SJCRH30 (cell line): ENCODE data around the gene SDCCAG8. TPM values are rescaled to one million over a fixed set of nuclear protein-coding genes. Genes with fewer than 3 reads are reported as not detected.

ENCODE experiments used
- DNase-seq, 2 experiments: peaks; one replicate each; pipeline ENCODE4 v3.0.0-alpha.2; 2015 to 2020
- H3K27ac ChIP-seq: fragments of 250-450 bp; sonication (Bioruptor Pico); 2 replicates; pipeline ENCODE4 v1.5.1; 2020; ENCODE audit warnings: mild to moderate bottlenecking, moderate library complexity
- H3K27me3 ChIP-seq: fragments of 250-450 bp; sonication (Bioruptor Pico); 2 replicates; pipeline ENCODE4 v1.5.1; 2020; ENCODE audit warnings: mild to moderate bottlenecking, moderate library complexity
- H3K36me3 ChIP-seq: fragments of 250-450 bp; sonication (Bioruptor Pico); 2 replicates; pipeline ENCODE4 v1.5.1; 2020; ENCODE audit warnings: mild to moderate bottlenecking, moderate library complexity
- H3K4me1 ChIP-seq: fragments of 250-450 bp; sonication (Bioruptor Pico); 2 replicates; pipeline ENCODE4 v1.5.1; 2020; ENCODE audit warnings: mild to moderate bottlenecking, moderate library complexity
- H3K4me3 ChIP-seq: fragments of 250-450 bp; sonication (Bioruptor Pico); 2 replicates; pipeline ENCODE4 v1.5.1; 2020; ENCODE audit warnings: mild to moderate bottlenecking, moderate library complexity
- H3K9me3 ChIP-seq: fragments of 250-450 bp; sonication (Bioruptor Pico); replicated peaks from 2 replicates; pipeline ENCODE4 v1.5.1; 2020; ENCODE audit warnings: mild to moderate bottlenecking, moderate library complexity
- total RNA-seq: library from RNA; depleted of rRNA; stranded (reverse); fragments of >200 nt; shearing (Covaris generic); gene quantifications from 2 replicates; pipeline ENCODE4 v1.2.3, GENCODE V29; 2014

Gene SDCCAG8
- total RNA-seq, 1 experiment from 2014 or later = 13.6 TPM

GRCh38 chr1:243246916-243247315, 8.9 kb upstream of the SDCCAG8 start:
- DNase-seq = no peak
- H3K36me3 ChIP-seq = peaks cover 9% of the 10 kb centered on the region

DNA sequence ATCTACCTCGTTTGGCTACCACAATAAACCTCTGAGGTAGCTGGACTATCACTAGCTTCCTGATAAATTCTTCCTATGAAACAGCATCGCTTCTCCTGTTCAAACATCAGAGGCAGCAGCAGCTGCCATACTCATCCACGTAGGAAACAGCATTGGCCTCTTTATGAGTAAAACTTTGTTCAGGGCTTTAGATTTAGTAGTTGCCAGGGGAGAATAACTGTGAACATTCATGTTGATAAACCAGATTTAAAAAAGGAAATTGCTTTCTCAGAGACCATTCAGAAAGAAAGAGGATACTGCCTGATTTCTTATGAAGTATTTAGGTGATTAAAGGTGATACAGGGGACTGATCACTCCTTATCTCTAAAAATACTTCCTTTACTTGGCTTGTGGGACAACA, 7.9 kb upstream of the SDCCAG8 start:
- Histone ChIP-seq H3K4me3 (no peak overlapping the region), H3K27me3 (no peaks in the 10 kb centered on the region), H3K27ac (no peak overlapping the region), H3K36me3 (peaks cover 9% of the 10 kb centered on the region), H3K4me1 (no peaks in the 10 kb centered on the region), H3K9me3 (no peaks in the 10 kb centered on the region)
- DNase-seq = no peak

More at GRCh38 chr1:243246916-243247315, 8.9 kb upstream of the SDCCAG8 start:
- no peaks in the 10 kb centered on the region for H3K9me3 ChIP-seq
- H3K4me3 ChIP-seq = no peak overlapping the region
- no peaks in the 10 kb centered on the region for H3K27me3 ChIP-seq
- H3K27ac ChIP-seq = no peak overlapping the region
- H3K4me1 ChIP-seq = no peaks in the 10 kb centered on the region

GRCh38 chr1:243249214-243249613, 6.6 kb upstream of the SDCCAG8 start:
- Histone ChIP-seq H3K4me3 (no peak overlapping the region), H3K4me1 (no peaks in the 10 kb centered on the region), H3K27me3 (no peaks in the 10 kb centered on the region), H3K9me3 (no peaks in the 10 kb centered on the region), H3K36me3 (peaks cover 3% of the 10 kb centered on the region), H3K27ac (no peak overlapping the region)
- DNase-seq = no peak

- H3K4me3 ChIP-seq = no peak overlapping the region
- DNase-seq = no peak
- H3K36me3 ChIP-seq = peaks cover 2% of the 10 kb centered on the region; the same call in 1 of the 2 replicates
- H3K27me3 ChIP-seq = no peaks in the 10 kb centered on the region
- no peaks in the 10 kb centered on the region for H3K9me3 ChIP-seq
- no peaks in the 10 kb centered on the region for H3K4me1 ChIP-seq
- no peak overlapping the region for H3K27ac ChIP-seq
Observed at GRCh38 chr1:243250102-243250501, 5.7 kb upstream of the SDCCAG8 start.

DNA sequence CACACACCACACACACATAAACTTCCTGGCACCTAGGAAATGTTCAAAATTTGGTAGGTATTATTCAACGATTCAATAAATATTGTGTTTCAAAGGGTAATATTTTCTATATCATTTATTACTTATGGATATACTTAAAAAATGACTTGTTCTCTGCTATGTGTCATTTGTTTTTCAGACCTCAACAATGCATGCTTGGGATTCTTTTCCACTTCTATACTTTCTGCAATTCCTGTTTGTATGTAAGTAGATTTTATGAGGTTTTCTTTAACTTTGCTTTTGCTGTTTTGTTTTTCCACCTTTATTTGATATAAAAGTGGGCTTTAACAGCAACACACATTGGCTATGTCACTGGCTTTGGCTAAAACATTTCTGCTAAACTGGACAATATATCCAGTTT, 4.3 kb upstream of the SDCCAG8 start:
- H3K4me1 ChIP-seq = no peaks in the 10 kb centered on the region
- no peaks in the 10 kb centered on the region for H3K27me3 ChIP-seq
- no peaks in the 10 kb centered on the region for H3K9me3 ChIP-seq
- peaks cover 2% of the 10 kb centered on the region; the same call in 1 of the 2 replicates for H3K36me3 ChIP-seq
- H3K27ac ChIP-seq = no peak overlapping the region
- no peak overlapping the region for H3K4me3 ChIP-seq
- DNase-seq = no peak

DNA sequence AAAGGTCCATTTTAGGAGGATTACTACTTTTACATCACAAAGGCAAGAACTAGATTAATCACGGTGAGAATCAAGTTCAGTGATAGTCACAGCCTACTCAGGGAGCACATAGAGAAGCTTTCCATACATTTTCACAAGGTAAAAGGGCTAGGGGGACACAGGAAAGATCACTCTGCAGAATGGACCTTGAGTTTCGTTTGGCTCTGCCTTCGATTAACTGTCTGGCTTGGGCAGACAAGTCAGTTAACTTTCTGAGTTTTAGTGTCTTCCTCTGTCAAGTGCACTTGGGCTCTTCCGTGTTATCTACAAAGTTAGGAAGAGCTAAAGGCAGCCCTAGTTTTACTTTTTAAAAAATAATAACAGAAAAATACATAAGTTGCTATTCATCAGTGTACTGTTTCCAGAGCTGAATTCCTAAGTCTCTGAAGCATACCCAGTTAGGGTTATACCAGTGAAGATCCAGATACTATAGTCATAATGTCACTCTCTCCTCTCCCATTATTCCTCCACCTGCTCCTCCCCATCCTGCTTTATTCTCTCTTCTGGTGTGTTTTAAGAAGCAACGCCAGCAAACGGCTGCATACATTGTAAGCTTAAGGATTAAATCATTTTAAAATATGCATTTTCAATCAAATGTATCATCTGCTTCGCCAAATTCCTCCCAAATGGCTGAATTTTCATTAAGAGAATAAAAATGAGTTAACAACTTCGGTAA, 2.5 kb upstream of the SDCCAG8 start:
- Histone ChIP-seq H3K4me3 (peak overlapping the region; percentile 85), H3K36me3 (peaks cover 2% of the 10 kb centered on the region; the same call in 1 of the 2 replicates), H3K9me3 (no peaks in the 10 kb centered on the region), H3K27me3 (no peaks in the 10 kb centered on the region), H3K4me1 (no peaks in the 10 kb centered on the region), H3K27ac (peak overlapping the region; percentile 71)
- peak in 1 of 2 experiments; percentile 24 for DNase-seq

DNA sequence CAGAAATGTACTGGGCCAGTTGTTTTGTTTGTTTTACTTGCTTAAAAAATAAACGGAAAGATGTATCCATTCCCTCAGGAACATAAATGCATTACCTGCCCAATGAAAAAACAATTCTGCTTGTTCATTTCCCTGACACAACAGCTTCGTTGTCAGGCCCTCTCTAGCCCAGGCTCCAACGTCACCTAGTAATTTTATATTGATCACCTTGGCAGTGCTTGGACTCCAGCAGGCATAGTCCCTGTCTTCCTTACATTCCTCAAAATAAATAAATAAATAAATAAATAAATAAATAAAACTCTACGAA, 2.0 kb upstream of the SDCCAG8 start:
- DNase-seq = no peak
- peaks cover 2% of the 10 kb centered on the region; the same call in 1 of the 2 replicates for H3K36me3 ChIP-seq
- H3K4me1 ChIP-seq = no peaks in the 10 kb centered on the region
- H3K4me3 ChIP-seq = peak overlapping the region; percentile 85
- H3K9me3 ChIP-seq = no peaks in the 10 kb centered on the region
- no peaks in the 10 kb centered on the region for H3K27me3 ChIP-seq
- H3K27ac ChIP-seq = peak overlapping the region; percentile 71

DNA sequence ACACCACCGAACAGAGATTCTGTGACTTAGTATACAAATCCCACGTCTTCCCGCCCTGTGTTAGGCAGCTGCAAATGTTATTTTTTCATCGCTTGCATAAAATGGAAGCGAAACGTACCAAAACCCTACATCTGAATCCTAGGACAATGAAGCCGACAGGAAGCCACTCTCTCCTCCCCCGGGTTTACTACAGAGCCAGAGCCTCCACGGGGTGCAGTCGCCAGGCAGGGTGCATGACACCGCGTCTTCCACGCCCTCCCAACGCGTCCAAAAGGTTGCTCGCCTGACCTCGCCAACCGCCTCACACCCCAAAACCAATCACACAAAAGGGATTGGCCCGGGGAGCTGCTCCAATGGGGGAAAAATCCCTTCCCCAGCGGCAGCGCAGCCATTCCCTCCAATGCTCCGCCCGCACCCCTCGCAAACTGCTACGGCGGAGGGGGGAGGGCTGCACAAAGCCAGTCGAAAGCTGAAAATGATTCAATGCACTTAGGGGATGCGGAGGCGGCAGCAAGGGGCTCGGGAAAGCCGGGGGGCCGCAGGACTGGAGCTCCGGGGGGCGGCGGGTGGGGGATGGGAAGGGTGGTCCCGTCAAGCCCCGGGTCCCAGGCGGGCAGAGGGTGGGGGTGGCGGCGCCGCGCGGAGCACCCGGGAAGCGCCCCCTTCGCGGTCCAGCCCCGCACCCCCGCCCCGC, 1.5 kb upstream of the SDCCAG8 start:
- Histone ChIP-seq H3K36me3 (peaks cover 1% of the 10 kb centered on the region; the same call in 1 of the 2 replicates), H3K27ac (peak overlapping the region; percentile 91), H3K4me1 (no peaks in the 10 kb centered on the region), H3K27me3 (no peaks in the 10 kb centered on the region), H3K4me3 (peak overlapping the region; percentile 85), H3K9me3 (no peaks in the 10 kb centered on the region)
- peak; percentile 60 to 69 for DNase-seq

GRCh38 chr1:243254927-243255790, 682 bp upstream of the SDCCAG8 start, which contains the start of gene CEP170:
Gene CEP170 (minus strand): TSS chr1:243255281. CDS start chr1:243225280, 30,001 bp downstream.
- no peaks in the 10 kb centered on the region for H3K4me1 ChIP-seq
- H3K36me3 ChIP-seq = no peaks in the 10 kb centered on the region
- H3K9me3 ChIP-seq = no peaks in the 10 kb centered on the region
- peak; percentile 99 for DNase-seq
- no peaks in the 10 kb centered on the region for H3K27me3 ChIP-seq
- peak within 1 kb of the TSS; percentile 91 for H3K27ac ChIP-seq
- H3K4me3 ChIP-seq = peak within 1 kb of the TSS; percentile 85

DNA sequence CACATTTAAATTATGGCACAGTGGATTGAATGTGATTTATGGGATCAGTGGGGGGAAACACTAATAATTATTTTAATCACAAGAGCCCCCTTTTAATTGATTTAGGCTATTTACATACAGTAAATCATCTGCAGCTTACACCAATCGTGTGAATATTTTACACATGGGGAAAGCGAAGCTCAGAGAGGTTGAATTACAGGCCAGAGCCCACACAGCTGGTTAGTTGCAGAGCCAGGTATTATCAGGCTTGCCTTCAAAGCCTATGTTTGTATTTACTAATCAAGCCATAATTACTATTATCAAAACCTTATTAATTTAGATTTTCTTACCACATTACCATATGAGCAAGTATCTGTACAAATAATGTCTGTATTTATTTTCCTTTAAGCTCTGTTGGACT, 749 bp downstream of the SDCCAG8 start:
- DNase-seq = peak in 1 of 2 experiments; percentile 3
- Histone ChIP-seq H3K4me3 (peak overlapping the region; percentile 85), H3K4me1 (no peaks in the 10 kb centered on the region), H3K27me3 (no peaks in the 10 kb centered on the region), H3K9me3 (no peaks in the 10 kb centered on the region), H3K27ac (peak overlapping the region; percentile 91), H3K36me3 (no peaks in the 10 kb centered on the region)

DNA sequence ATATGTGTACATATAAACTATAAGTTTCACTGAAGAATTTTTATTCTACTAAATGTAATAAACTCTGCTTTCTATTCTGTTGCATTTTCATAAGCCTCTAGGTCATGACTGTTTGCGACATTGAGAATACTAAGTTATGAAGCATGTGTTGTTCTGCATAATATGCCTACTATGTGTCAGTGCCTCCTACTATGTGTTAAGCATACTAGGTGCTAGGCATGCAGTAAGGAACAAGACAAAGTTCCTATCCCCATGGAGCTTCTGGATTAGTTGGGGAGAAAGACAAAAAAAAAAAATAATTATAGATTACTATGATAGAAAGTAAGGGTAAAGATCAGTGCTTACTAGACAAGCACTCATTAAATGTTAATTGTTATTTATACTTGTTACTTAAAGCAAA, 1.3 kb downstream of the SDCCAG8 start:
- H3K4me3 ChIP-seq = no peak overlapping the region
- no peak overlapping the region for H3K27ac ChIP-seq
- no peak for DNase-seq

DNA sequence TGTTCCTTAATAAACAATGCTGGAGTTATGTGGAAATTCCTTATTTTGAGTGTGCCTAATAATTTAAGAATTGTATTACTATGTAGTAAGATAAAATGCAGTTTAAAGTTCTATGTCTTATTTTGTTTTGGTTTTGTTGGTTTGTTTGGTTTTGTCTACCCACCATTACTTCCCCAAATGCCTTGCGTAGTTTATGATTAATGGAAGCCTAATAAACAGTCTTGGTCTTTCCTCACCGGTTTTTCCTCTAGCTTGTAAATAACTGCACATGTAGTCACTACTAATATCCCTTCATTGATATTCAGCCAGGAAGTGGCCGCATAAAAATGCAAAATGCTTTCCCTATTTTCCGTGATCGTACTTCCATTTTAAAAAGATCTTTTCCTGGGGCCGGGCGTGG, 2.9 kb downstream of the SDCCAG8 start:
- Histone ChIP-seq H3K27ac (no peak overlapping the region), H3K9me3 (no peaks in the 10 kb centered on the region), H3K27me3 (no peaks in the 10 kb centered on the region), H3K36me3 (no peaks in the 10 kb centered on the region), H3K4me3 (no peak overlapping the region), H3K4me1 (no peaks in the 10 kb centered on the region)
- no peak for DNase-seq

More for the DNA sequence above, 1.3 kb downstream of the SDCCAG8 start:
- no peaks in the 10 kb centered on the region for H3K9me3 ChIP-seq
- H3K4me1 ChIP-seq = no peaks in the 10 kb centered on the region
- H3K27me3 ChIP-seq = no peaks in the 10 kb centered on the region
- no peaks in the 10 kb centered on the region for H3K36me3 ChIP-seq

DNA sequence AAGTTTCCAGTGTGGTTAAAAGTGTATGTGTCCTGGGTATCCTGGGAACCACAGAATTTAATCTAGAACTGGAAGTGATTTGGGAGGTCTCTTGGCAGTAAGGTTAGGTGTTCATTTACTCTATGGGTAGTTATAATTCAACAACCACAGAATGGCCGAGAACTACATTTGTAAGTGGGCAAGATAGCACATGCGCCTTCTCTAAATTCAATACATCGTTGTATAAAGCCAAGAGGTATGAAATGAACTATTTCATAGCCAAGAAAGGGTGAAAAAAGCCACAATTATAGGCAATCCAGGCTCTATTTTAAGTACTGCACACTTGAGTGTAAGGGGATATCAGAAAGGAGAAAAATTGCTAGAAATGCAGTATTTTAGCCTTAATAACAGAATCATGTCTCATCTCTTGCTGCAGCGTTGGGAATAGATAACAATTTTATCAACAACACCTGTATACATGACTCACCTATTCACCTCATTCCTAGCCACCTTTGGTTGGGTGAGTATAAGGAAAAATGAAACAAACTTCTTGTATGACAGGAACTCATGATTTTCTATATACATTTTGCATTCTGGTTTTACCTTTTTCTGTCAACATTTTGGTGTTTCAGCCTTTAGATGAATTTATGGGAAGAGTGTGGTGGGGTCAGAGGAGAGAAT, 4.5 kb downstream of the SDCCAG8 start:
- no peak overlapping the region for H3K4me3 ChIP-seq
- H3K4me1 ChIP-seq = no peaks in the 10 kb centered on the region
- no peak overlapping the region for H3K27ac ChIP-seq
- H3K36me3 ChIP-seq = no peaks in the 10 kb centered on the region
- no peaks in the 10 kb centered on the region for H3K9me3 ChIP-seq
- no peak for DNase-seq
- no peaks in the 10 kb centered on the region for H3K27me3 ChIP-seq

- Histone ChIP-seq H3K4me1 (no peaks in the 10 kb centered on the region), H3K4me3 (no peak overlapping the region), H3K27ac (no peak overlapping the region), H3K9me3 (no peaks in the 10 kb centered on the region), H3K27me3 (no peaks in the 10 kb centered on the region), H3K36me3 (no peaks in the 10 kb centered on the region)
- no peak for DNase-seq
Observed at GRCh38 chr1:243261390-243261789, 5.5 kb downstream of the SDCCAG8 start.
